HG02763 (cell line): ENCODE results near the gene COPS4.
"Not testable (repeated sequence)": the region's sequence is repeated elsewhere in the genome, so short reads cannot be mapped to it uniquely, and the experiment has no call there.

Experiments used
- ATAC-seq: cut with Tn5 transposase; IDR thresholded peaks from one replicate; pipeline ENCODE4 v1.9.1; 2021; ENCODE audit warnings: mild to moderate bottlenecking, moderate library complexity; ENCODE audit not compliant: unreplicated experiment

The COPS4 gene

GRCh38 chr4:83022724-83023450 is 12.1 kb upstream of the COPS4 start:
- no peak for ATAC-seq

DNA sequence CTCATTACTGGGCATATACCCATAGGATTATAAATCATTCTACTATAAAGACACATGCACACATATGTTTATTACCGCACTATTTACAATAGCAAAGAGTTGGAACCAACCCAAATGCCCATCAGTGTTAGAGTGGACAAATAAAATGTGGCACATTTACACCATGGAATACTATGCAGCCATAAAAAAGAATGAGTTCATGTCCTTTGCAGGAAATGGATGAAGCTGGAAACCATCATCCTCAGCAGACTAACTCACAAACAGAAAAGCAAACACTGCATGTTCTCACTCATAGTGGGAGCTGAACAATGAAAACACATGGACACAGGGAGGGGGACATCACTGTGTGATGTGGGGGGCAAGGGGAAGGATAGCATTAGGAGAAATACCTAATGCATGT is 11.4 kb upstream of the COPS4 start:
- ATAC-seq = not testable (repeated sequence)

- ATAC-seq = no peak
Measured at GRCh38 chr4:83024233-83024632, 10.8 kb upstream of the COPS4 start.

GRCh38 chr4:83025563-83025962 is 9.4 kb upstream of the COPS4 start:
- no peak for ATAC-seq

DNA sequence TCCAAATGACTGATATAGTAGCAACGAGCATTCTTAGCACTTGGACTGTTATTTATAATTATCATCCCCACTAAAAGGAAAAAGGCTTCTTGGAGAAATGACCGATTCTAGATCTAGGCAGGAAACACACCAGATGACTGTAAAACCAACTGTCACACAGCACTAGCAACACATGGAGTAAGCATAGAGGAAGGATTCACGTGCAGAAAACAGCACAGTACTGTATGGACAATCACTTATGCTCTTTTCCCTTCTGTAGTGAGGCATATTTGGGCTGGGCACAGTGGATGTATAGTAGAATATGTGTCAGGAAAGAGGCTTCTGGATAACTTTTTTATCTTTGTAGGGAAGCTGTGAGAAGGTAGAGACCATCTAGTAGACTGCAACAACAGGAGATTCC is 6.0 kb upstream of the COPS4 start:
- ATAC-seq = no peak

DNA sequence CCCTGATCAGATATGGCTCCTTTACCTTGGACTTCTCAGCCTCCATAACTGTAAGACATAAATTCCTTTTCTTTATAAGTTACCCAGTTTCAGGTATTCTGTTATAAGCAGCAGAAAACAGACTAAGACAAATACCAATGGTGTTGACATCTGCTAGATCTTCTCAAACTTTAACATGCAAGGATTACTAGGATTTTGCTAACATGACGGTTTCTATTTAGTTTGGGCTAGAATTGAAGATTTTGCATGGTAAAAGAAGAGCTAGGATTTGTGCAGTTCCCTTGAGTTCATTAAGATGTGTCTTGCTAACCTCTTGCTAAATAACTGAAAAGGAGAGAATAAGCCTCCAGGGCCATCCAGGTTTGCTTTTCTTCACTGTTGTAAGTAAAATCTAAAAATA is 5.3 kb upstream of the COPS4 start:
- no peak for ATAC-seq

DNA sequence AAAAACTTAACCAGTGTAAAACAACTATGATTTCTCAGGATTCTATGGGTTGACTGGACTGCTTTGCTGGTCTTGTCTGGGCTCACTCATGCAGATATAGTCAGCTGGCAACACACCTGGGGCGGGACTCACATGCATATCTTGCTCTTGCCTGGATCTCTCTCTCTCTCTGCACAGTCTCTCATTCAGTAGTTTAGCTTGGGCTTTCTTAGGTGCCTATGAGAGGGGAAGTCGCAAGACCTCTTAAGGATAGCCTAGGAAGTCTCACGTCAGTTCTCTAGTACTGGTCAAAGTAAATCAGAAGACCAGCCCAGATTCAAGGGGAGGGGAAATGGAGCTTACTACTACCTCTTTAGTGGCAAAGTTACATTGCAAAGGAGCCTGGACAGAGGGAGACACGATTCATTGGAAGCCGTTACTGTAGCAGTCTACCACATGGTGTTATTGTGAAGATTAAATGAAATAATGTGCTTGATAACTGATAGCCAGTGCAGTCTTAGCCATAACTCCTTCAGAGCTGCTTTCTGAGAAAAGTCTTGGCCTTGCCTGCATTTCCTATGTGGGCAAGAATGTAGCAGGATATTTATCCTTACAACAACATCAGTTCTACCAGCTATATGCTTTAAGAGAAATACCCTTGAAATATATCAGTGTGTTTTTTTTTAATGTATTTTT is 2.1 kb downstream of the COPS4 start:
- ATAC-seq = no peak

DNA sequence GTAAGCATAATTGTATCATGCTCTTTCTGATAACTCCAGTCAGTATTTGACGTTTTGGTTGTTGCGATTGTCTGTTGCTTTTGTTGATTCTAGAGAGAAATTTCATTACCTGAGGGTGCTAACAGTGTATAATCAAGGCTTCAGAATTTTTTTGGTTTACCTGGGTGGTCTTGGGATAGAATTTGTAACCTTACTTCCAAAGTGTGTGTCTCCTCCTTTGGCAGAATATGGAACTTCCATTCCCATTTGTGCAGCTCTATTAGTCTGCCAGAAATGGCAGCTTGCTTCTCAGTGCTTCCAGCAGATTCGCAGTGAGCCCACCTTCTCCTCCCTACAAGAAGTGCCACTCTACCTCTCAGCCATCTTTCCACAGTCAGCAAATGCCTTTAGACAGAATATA is 5.3 kb downstream of the COPS4 start:
- no peak for ATAC-seq

DNA sequence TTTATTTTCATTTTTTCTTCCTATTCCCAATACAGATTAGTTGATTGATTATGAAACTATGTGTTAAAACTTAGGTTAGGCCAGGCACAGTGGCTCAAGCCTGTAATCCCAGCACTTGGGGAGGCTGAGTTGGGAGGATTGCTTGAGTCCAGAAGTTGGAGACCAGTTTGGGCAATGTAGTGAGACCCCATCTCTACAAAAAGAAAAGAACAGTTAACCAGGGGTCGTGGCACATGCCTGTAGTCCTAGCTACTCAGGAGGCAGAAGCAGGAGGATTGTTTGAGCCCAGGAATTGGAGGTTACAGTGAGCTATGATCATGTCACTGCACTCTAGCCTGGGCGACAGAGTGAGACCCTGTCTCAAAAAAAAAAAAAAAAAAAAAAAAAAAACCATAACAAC is 8.2 kb downstream of the COPS4 start:
- ATAC-seq = not testable (repeated sequence)

GRCh38 chr4:83043801-83044407 is 8.9 kb downstream of the COPS4 start:
- ATAC-seq = no peak

DNA sequence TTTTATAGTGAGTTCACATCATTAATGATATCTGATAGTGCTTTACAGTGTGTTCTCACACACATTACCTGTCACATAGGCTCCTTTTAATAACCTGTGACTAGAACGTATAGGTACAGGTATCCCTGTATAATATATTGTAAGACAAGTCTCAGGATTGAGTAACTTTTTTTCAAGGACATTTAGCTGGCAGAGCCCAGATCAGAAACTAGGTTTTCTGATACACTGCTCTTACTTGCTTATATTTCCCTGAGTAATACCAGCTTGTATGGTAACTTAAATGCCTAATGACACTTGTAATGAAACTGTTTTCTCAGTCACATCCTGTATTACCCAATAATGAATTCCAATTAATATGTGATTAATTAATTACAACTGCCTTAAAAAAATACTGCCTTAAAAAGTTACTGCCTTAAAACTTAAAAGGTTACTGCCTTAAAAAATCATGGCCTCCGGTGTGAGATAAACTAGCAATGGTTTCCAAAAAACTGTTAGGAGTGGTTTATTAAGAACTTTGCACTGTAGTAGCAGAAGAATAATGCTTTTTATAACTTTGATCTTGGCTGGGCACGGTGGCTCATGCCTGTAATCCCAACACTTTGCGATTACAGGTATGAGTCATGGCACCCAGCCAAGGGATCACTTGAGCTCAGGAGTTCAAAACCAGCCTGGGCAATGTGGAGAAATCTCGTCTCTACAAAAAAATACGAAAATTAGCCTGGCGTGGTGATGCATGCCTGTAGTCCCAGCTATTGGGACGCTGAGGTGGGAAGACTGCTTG is 11.9 kb downstream of the COPS4 start:
- ATAC-seq = no peak

- not testable (repeated sequence) for ATAC-seq
Measured at GRCh38 chr4:83048781-83049180, 13.8 kb downstream of the COPS4 start.

GRCh38 chr4:83054928-83055327 is 19.9 kb downstream of the COPS4 start:
- ATAC-seq = no peak

GRCh38 chr4:83062739-83063138 is 27.8 kb downstream of the COPS4 start:
- ATAC-seq = no peak

GRCh38 chr4:83065266-83065665 is 30.3 kb downstream of the COPS4 start:
- no peak for ATAC-seq

- ATAC-seq = no peak
Measured at GRCh38 chr4:83067058-83067639, 32.2 kb downstream of the COPS4 start.

DNA sequence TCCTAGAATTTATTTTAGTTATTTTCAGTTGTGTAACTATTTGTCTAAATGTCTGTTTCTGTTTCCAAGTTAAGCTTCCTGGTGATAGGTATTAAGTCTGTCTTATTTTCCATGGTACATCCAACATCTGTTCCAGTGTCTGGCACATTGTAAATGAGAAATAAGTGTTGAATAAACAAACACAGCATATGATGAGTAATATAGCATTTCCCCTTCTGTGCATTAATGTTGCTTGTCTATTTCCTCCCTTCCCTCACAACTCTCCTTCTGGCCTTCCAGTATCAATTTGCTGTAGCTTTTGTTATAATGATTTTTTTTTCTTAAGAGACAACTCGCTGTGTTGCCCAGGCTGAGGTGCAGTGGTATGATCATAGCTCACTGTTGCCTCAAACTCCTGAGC is 36.1 kb downstream of the COPS4 start:
- ATAC-seq = no peak

- peak; percentile 76 for ATAC-seq
Measured at GRCh38 chr4:83074086-83074704, 39.2 kb downstream of the COPS4 start.

- not testable (repeated sequence) for ATAC-seq
Measured at GRCh38 chr4:83074783-83075182, 39.8 kb downstream of the COPS4 start.

- no peak for ATAC-seq
Measured at GRCh38 chr4:83075311-83076095, 40.5 kb downstream of the COPS4 start.
